Heart left ventricle (tissue), 16 donors: ENCODE results near the gene ITK. TPM values are rescaled to one million over a fixed set of nuclear protein-coding genes. Genes with fewer than 3 reads are reported as not detected.

Experiments used
- ATAC-seq, 4 donors: fragments of 200-7000 bp; cut with Tn5 transposase; one replicate each; pipeline ENCODE4 v1.9.1; 2020 to 2022; ENCODE audit warnings: moderate library complexity in 4 of 4, mild to moderate bottlenecking in 3 of 4, moderate number of reproducible peaks in 1 of 4
- DNase-seq, 5 donors: peaks; one replicate each; pipeline ENCODE4 v3.0.0-alpha.2; 2020
- H3K27ac ChIP-seq, 12 donors: fragments of 200-600 bp; sonication (generic) in 4 of 12; one replicate each; pipeline versions ENCODE4 v1.5.0 to v1.8.0; 2016 to 2022; ENCODE audit warnings: mild to moderate bottlenecking in 2 of 12
- H3K27me3 ChIP-seq, 9 donors: fragments of 200-600 bp; sonication (generic) in 2 of 9; one replicate each; pipeline versions ENCODE4 v1.5.1 to v1.8.0; 2016 to 2022; ENCODE audit warnings: mild to moderate bottlenecking in 3 of 9
- H3K36me3 ChIP-seq, 9 donors: fragments of 200-600 bp; sonication (generic) in 2 of 9; one replicate each; pipeline versions ENCODE4 v1.5.0 to v1.8.0; 2018 to 2022; ENCODE audit warnings: mild to moderate bottlenecking in 2 of 9
- H3K4me1 ChIP-seq, 12 donors: fragments of 200-600 bp; sonication (generic) in 4 of 12; one replicate each; pipeline versions ENCODE4 v1.5.0 to v1.8.0; 2016 to 2022; ENCODE audit warnings: mild to moderate bottlenecking in 3 of 12
- H3K4me3 ChIP-seq, 12 donors: fragments of 200-600 bp; sonication (generic) in 4 of 12; one replicate each; pipeline versions ENCODE4 v1.5.0 to v1.8.0; 2017 to 2022; ENCODE audit warnings: mild to moderate bottlenecking in 9 of 12, moderate library complexity in 4 of 12
- H3K9me3 ChIP-seq, 12 donors: fragments of 200-600 bp; sonication (generic) in 4 of 12; one replicate each; pipeline versions ENCODE4 v1.5.0 to v1.8.0; 2016 to 2022; ENCODE audit warnings: mild to moderate bottlenecking in 1 of 12
- POLR2A ChIP-seq, 2 donors: fragments of 450-650 bp; IDR thresholded peaks; one replicate each; pipeline ENCODE4 v1.6.1; 2017; ENCODE audit warnings: antibody characterized with exemption in 2 of 2, mild to moderate bottlenecking in 2 of 2, moderate library complexity in 2 of 2
- WGBS, 4 donors: extraction: QIAGEN DNeasy Blood & Tissue Kit in 2 of 4; methylation state at CpG; one replicate each; pipeline versions ENCODE4 v1.1.5 to v1.1.7; 2013 to 2018; 5-methylcytosine and 5-hydroxymethylcytosine counted together
- intact Hi-C, 10 donors: fragments of 100-400 bp; cut with DNase I; formaldehyde crosslinking; loops; one replicate each; pipeline versions ENCODE4 v1.11.1 to v1.14.2; 2022
- polyA plus RNA-seq, 2 donors: library from polyadenylated mRNA; stranded (reverse); fragments of 200-250 nt; gene quantifications; one replicate each; pipeline ENCODE4 v1.2.3, GENCODE V29; 2013
- total RNA-seq, 9 donors: library from RNA; depleted of rRNA in 2 of 9; stranded (reverse); fragments of >200 nt in 2 of 9; fragmentation: NEBNext Ultra II Directional in 3 of 9; extraction: Animal tissue kit (Norgen Biotek cat#: 25700) in 3 of 9; gene quantifications; one replicate each; pipeline versions ENCODE4 v1.1.0 to v1.2.4, GENCODE V29; 2016 to 2023
- TF ChIP-seq, protein P1 (sequence below), 12 donors: fragments of 200-600 bp; sonication (generic) in 4 of 12; IDR thresholded peaks; one replicate each; pipeline versions ENCODE4 v1.5.0 to v1.8.0; 2018 to 2022; ENCODE audit warnings: antibody characterized with exemption in 12 of 12, mild to moderate bottlenecking in 5 of 12
- donor health status: ischemic (EF 13 %, LVEDD 7.1; RV severe dilation, severe dysfunction).
- donor health status: healthy with polysubstance abuse.
- donor health status: DM: no; HTN: yes; CAD: no.
- donor health status: DM: no; HTN: no; CAD: no.
- donor health status: ischemic (EF 25% LVEDD 6.9; RV normal size, moderate dysfunction).
- donor health status: ischemic (EF 25% LVEDD 5.7; RV mildly dilated, moderate dysfunction).
- donor health status: healthy.
- donor health status: DM: yes; HTN: yes; CAD: no.
- donor health status: ischemic (EF 35%, LVEDD 5.7; RV mildly dilated, moderate dysfunction).
- donor health status: nonischemic (EF 11% LVEDD 7.7; RV severe dilation, severe dysfunction).
- donor health status: DM: yes; HTN: yes; CAD: no.
- donor health status: PGD.
- donor health status: ischemic (EF 29% LVEDD 5.4; RV normal size, mild dysfunction).
- donor health status: nonischemic (EF 23%, LVEDD 6.1; RV moderate dilation, normal function).

The ITK gene
- total and polyA plus RNA-seq, 11 donors, result 0.09 to 7.3 (median 0.42) TPM

DNA sequence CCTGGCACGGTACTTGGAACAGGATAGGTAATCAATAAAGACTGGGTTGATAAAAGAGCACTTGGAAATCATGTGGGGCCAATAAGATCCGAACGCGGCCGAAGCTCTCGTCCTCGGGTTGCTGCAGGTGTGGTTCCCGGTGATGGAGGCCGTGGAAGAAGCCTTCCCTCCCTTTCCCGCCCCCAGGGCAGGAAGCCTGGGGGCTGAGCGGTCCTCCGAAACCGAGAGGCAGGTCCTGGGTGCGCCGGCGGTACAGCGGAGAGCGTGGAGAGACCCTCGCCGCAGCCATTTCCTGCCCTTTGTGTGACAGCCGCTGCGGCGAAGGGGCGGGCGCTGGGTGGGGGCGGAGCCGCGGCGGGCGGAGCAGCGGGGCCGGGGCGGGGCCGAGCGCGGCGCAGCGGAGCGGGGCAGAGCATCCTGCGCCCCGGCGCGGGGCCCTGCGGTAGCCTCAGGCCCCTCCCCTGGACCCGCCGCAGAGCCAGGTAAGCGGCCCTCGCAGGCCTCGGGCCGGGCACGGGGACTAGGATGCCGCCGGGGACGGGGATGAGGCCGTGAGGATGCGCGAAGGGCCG, 85.2 kb downstream of the ITK start, which contains the start of gene CYFIP2:
Gene CYFIP2, plus strand, starts transcription at position 410 of the 572 bp plus-strand sequence. CDS start 19,239 bp downstream, outside the sequence.
- Histone ChIP-seq H3K4me1 (peaks cover 0 to 51% (median 13%) of the 10 kb centered on the region in 12 donors), H3K27me3 (peaks cover 0 to 5% (median 0%) of the 10 kb centered on the region in 9 donors), H3K4me3 (peak within 1 kb of the TSS; percentile 51 to 88 (median 72)), H3K36me3 (no peaks in the 10 kb centered on the region), H3K27ac (peak within 1 kb of the TSS; percentile 29 to 87 (median 73)), H3K9me3 (no peaks in the 10 kb centered on the region)
- 1 to 6% (median 1%) methylated on average over 3 to 58 of the region's 58 CpGs for WGBS, 4 donors
- peak; percentile 57 to 84 (median 69) for DNase-seq
- intact Hi-C loops, result no loop called here
- peak; percentile 57 to 91 (median 84) for ATAC-seq
- TF ChIP-seq, protein P1, sequence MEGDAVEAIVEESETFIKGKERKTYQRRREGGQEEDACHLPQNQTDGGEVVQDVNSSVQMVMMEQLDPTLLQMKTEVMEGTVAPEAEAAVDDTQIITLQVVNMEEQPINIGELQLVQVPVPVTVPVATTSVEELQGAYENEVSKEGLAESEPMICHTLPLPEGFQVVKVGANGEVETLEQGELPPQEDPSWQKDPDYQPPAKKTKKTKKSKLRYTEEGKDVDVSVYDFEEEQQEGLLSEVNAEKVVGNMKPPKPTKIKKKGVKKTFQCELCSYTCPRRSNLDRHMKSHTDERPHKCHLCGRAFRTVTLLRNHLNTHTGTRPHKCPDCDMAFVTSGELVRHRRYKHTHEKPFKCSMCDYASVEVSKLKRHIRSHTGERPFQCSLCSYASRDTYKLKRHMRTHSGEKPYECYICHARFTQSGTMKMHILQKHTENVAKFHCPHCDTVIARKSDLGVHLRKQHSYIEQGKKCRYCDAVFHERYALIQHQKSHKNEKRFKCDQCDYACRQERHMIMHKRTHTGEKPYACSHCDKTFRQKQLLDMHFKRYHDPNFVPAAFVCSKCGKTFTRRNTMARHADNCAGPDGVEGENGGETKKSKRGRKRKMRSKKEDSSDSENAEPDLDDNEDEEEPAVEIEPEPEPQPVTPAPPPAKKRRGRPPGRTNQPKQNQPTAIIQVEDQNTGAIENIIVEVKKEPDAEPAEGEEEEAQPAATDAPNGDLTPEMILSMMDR (IDR thresholded peaks at IDR 0.05), result peak in 2 of 12 donors; percentile 7 to 11
- peak in 1 of 2 donors; percentile 28 for TF ChIP-seq POLR2A (IDR thresholded peaks at IDR 0.05)

DNA sequence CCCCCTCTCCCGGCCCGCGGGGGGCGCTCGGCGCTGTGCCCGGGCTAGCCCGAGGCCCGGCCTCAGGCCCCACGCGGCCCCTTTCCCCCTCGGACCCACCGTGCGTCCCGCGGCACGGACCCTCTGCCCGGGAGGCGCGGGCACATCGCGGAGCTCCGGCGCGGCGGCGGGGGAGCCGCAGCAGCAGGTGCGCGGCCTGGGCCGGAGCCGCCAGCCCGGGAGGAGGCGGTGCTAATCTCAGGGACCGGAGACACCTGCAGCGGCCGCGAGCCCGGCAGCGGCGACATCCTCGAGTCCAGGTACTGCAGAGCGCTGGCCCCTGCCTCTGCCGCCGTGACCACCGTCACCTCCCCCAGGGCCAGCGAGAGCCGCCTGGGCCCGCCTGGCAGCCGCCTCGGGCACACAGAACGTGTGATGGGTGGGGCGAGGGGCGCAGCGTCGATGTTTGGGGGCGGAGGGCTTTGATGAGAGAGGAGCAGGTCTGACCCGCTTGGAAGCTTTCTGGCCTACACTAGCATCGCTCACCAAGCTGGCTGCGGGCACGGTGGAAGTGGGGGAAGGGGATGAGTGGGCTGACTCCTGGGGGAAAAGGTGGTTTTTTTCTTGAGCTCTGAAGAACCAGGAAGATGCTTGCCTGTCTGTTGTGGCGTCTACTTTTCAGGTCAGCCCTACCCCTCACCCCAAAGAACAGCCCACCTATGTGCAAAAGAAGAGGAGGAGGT, 85.8 kb downstream of the ITK start:
- H3K4me3 ChIP-seq, result peak overlapping the region; percentile 51 to 88 (median 72)
- TF ChIP-seq, protein P1 (IDR thresholded peaks at IDR 0.05), result peak in 2 of 12 donors; percentile 4 to 14
- TF ChIP-seq POLR2A (IDR thresholded peaks at IDR 0.05), result no peak
- WGBS, 4 donors, result 2 to 33% (median 8%) methylated on average over 4 to 62 of the region's 62 CpGs
- H3K27me3 ChIP-seq, result peaks cover 0 to 5% (median 0%) of the 10 kb centered on the region in 9 donors
- ATAC-seq (peak in 3 of 4 donors; percentile 8 to 56 (median 38)), DNase-seq (peak in 2 of 5 donors; percentile 32 to 65)
- H3K36me3 ChIP-seq, result no peaks in the 10 kb centered on the region
- no peaks in the 10 kb centered on the region for H3K9me3 ChIP-seq
- peaks cover 0 to 58% (median 13%) of the 10 kb centered on the region in 12 donors for H3K4me1 ChIP-seq
- peak overlapping the region; percentile 27 to 87 (median 73) for H3K27ac ChIP-seq
- intact Hi-C loops, result no loop called here

DNA sequence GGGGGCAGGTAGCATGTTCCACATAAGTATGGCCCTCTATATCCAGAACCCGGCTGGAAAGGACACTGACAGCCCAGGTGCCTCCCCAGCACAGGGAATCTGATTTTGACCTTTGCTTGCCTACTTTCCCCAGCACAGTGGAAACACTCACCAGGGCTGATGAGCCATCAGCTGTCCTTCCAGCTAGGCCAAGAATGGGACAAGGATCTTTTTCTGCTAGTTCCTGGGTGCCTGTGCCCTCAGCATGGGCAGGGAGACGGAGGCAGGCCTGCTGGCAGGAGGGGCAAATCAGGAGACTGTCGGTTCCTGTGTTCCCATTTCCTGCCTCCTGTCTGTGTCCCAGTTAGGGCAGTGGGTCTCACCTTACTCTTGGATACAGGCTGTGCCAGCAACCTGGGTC, 86.4 kb downstream of the ITK start:
- peak overlapping the region; percentile 29 to 87 (median 73) for H3K27ac ChIP-seq
- peak overlapping the region in 10 of 12 donors; percentile 57 to 88 (median 74) for H3K4me3 ChIP-seq
- no peaks in the 10 kb centered on the region for H3K36me3 ChIP-seq
- peak; percentile 5 to 13 (median 8) for ATAC-seq
- DNase-seq, result no peak
- H3K4me1 ChIP-seq, result peaks cover 0 to 63% (median 15%) of the 10 kb centered on the region in 12 donors
- intact Hi-C loops, result no loop called here
- 38 to 56% (median 44%) methylated on average over 1 to 3 of the region's 3 CpGs for WGBS, 4 donors
- peaks cover 0 to 5% (median 0%) of the 10 kb centered on the region in 9 donors for H3K27me3 ChIP-seq
- no peaks in the 10 kb centered on the region for H3K9me3 ChIP-seq
- TF ChIP-seq POLR2A (IDR thresholded peaks at IDR 0.05), result no peak
- TF ChIP-seq, protein P1 (IDR thresholded peaks at IDR 0.05), result no peak
